ENCODE data around the gene KSR1. TPM values are rescaled to one million over a fixed set of nuclear protein-coding genes. Genes with fewer than 3 reads are reported as not detected.

KSR1 gene
- total RNA-seq, 1 experiment from 2014 or later: 41.7 TPM

- Histone ChIP-seq H3K27me3 (replicated peaks; ENCODE audit: insufficient read depth, low read depth, low read length, poor library complexity) (no peaks in the 10 kb centered on the region), H3K4me3 (ENCODE audit: low read depth, low read length, poor library complexity, severe bottlenecking) (no peak overlapping the region), H3K9me3 (ENCODE audit: low read depth, low read length, poor library complexity, severe bottlenecking) (no peaks in the 10 kb centered on the region), H3K27ac (ENCODE audit: low read depth, low read length, poor library complexity, severe bottlenecking) (no peak overlapping the region), H3K4me1 (ENCODE audit: insufficient read depth, low read length, poor library complexity, severe bottlenecking) (peaks cover 5% of the 10 kb centered on the region), H3K36me3 (ENCODE audit: insufficient read depth, low read length, poor library complexity, severe bottlenecking) (no peaks in the 10 kb centered on the region)
- intact Hi-C loops (cut with micrococcal nuclease; ENCODE audit: unreplicated experiment): no loop called here
- no peak for DNase-seq (ENCODE audit: low spot score)
- BruUV-seq (replicated peaks): no TSS peak
- CTCF ChIA-PET: no interaction called here
- no peak for TF ChIP-seq CTCF (conservative IDR thresholded peaks at IDR 0.05; ENCODE audit: low read depth, low read length)
- POLR2A ChIA-PET (ENCODE audit: low non-redundant PET): no interaction called here
Measured at GRCh38 chr17:27480699-27481098, 24.5 kb downstream of the KSR1 start.

GRCh38 chr17:27481327-27481726, 25.1 kb downstream of the KSR1 start:
- TF ChIP-seq EZH2 (IDR thresholded peaks at IDR 0.05; ENCODE audit: borderline replicate concordance, low read depth, low read length, poor library complexity, severe bottlenecking) (no peak), CTCF (conservative IDR thresholded peaks at IDR 0.05; ENCODE audit: low read depth, low read length) (no peak)
- CTCF ChIA-PET: interaction anchor here (0.8 kb wide), 1 partner anchor 118 kb away, joined by 5 read pairs; no protein-coding TSS in a partner anchor
- Histone ChIP-seq H3K4me3 (ENCODE audit: low read depth, low read length, poor library complexity, severe bottlenecking) (no peak overlapping the region), H3K27me3 (replicated peaks; ENCODE audit: insufficient read depth, low read depth, low read length, poor library complexity) (no peaks in the 10 kb centered on the region), H3K27ac (ENCODE audit: low read depth, low read length, poor library complexity, severe bottlenecking) (no peak overlapping the region), H3K36me3 (ENCODE audit: insufficient read depth, low read length, poor library complexity, severe bottlenecking) (no peaks in the 10 kb centered on the region), H3K4me1 (ENCODE audit: insufficient read depth, low read length, poor library complexity, severe bottlenecking) (peaks cover 11% of the 10 kb centered on the region), H3K9me3 (ENCODE audit: low read depth, low read length, poor library complexity, severe bottlenecking) (no peaks in the 10 kb centered on the region)
- POLR2A ChIA-PET (ENCODE audit: low non-redundant PET): no interaction called here
- intact Hi-C loops (cut with micrococcal nuclease; ENCODE audit: unreplicated experiment): no loop called here
- no peak for DNase-seq (ENCODE audit: low spot score)
- no TSS peak for BruUV-seq (replicated peaks)

- Histone ChIP-seq H3K27ac (ENCODE audit: low read depth, low read length, poor library complexity, severe bottlenecking) (no peak overlapping the region), H3K4me1 (ENCODE audit: insufficient read depth, low read length, poor library complexity, severe bottlenecking) (peaks cover 27% of the 10 kb centered on the region), H3K27me3 (replicated peaks; ENCODE audit: insufficient read depth, low read depth, low read length, poor library complexity) (no peaks in the 10 kb centered on the region), H3K36me3 (ENCODE audit: insufficient read depth, low read length, poor library complexity, severe bottlenecking) (no peaks in the 10 kb centered on the region), H3K4me3 (ENCODE audit: low read depth, low read length, poor library complexity, severe bottlenecking) (no peak overlapping the region), H3K9me3 (ENCODE audit: low read depth, low read length, poor library complexity, severe bottlenecking) (no peaks in the 10 kb centered on the region)
- POLR2A ChIA-PET (ENCODE audit: low non-redundant PET): interaction anchor here (0.5 kb wide), 1 partner anchor 75 kb away, joined by 6 read pairs; no protein-coding TSS in a partner anchor
- DNase-seq (ENCODE audit: low spot score): no peak
- CTCF ChIA-PET: no interaction called here
- intact Hi-C loops (cut with micrococcal nuclease; ENCODE audit: unreplicated experiment): no loop called here
- no TSS peak for BruUV-seq (replicated peaks)
- TF ChIP-seq EZH2 (IDR thresholded peaks at IDR 0.05; ENCODE audit: borderline replicate concordance, low read depth, low read length, poor library complexity, severe bottlenecking): no peak
- no peak for TF ChIP-seq CTCF (conservative IDR thresholded peaks at IDR 0.05; ENCODE audit: low read depth, low read length)
Measured at GRCh38 chr17:27485125-27485524, 28.9 kb downstream of the KSR1 start.
